Hepatocyte (in vitro differentiated cells): ENCODE data around the gene ERC2. TPM values are rescaled to one million over a fixed set of nuclear protein-coding genes. Genes with fewer than 3 reads are reported as not detected.

Source experiments
- DNase-seq: peaks from one replicate; pipeline ENCODE4 v3.0.0-alpha.2; 2016; ENCODE audit warnings: low spot score
- H2AFZ ChIP-seq: fragments of 200-600 bp; sonication (generic); 2 replicates; pipeline ENCODE4 v1.6.0; 2016; ENCODE audit warnings: antibody characterized with exemption, mild to moderate bottlenecking
- H3K27ac ChIP-seq: fragments of 200-600 bp; sonication (generic); 2 replicates; pipeline ENCODE4 v1.5.1; 2016; ENCODE audit warnings: mild to moderate bottlenecking
- H3K27me3 ChIP-seq: fragments of 200-600 bp; sonication (generic); 2 replicates; pipeline ENCODE4 v1.6.1; 2016
- H3K36me3 ChIP-seq: fragments of 200-600 bp; sonication (generic); replicated peaks from 2 replicates; pipeline ENCODE4 v1.5.1; 2016; ENCODE audit warnings: low read depth; ENCODE audit not compliant: insufficient read depth
- H3K4me1 ChIP-seq: fragments of 200-600 bp; sonication (generic); 2 replicates; pipeline ENCODE4 v1.5.1; 2016; ENCODE audit warnings: mild to moderate bottlenecking, moderate library complexity; ENCODE audit not compliant: insufficient read depth
- H3K4me2 ChIP-seq: fragments of 200-600 bp; sonication (generic); 2 replicates; pipeline ENCODE4 v1.6.0; 2016
- H3K4me3 ChIP-seq: fragments of 200-600 bp; sonication (generic); 2 replicates; pipeline ENCODE4 v1.5.1; 2016; ENCODE audit warnings: mild to moderate bottlenecking
- H3K79me2 ChIP-seq: fragments of 200-600 bp; sonication (generic); 2 replicates; pipeline ENCODE4 v1.6.0; 2017; ENCODE audit warnings: mild to moderate bottlenecking
- H3K9me2 ChIP-seq: fragments of 200-600 bp; sonication (generic); replicated peaks from 2 replicates; pipeline ENCODE4 v1.6.0; 2017; ENCODE audit warnings: mild to moderate bottlenecking; ENCODE audit not compliant: insufficient read depth
- H3K9me3 ChIP-seq: fragments of 200-600 bp; sonication (generic); 2 replicates; pipeline ENCODE4 v1.5.1; 2016; ENCODE audit warnings: low read depth, mild to moderate bottlenecking
- H4K20me1 ChIP-seq: fragments of 200-600 bp; sonication (generic); 2 replicates; pipeline ENCODE4 v1.6.0; 2016; ENCODE audit warnings: mild to moderate bottlenecking; ENCODE audit not compliant: insufficient read depth, poor library complexity, severe bottlenecking
- EZH2 ChIP-seq: fragments of 200-600 bp; sonication (generic); IDR thresholded peaks from 2 replicates; pipeline ENCODE4 v1.6.1; 2016; ENCODE audit warnings: antibody characterized with exemption, mild to moderate bottlenecking, borderline replicate concordance
- EZH2phosphoT487 ChIP-seq: fragments of 200-600 bp; sonication (generic); IDR thresholded peaks from one replicate; pipeline ENCODE4 v1.6.1; 2018; ENCODE audit warnings: antibody characterized with exemption, mild to moderate bottlenecking, low read depth, moderate library complexity; ENCODE audit not compliant: unreplicated experiment, severe bottlenecking
- WGBS: methylation state at CpG from one replicate; pipeline ENCODE4 v1.1.6; 2016; ENCODE audit warnings: low lambda C conversion rate; ENCODE audit errors: missing lambda C conversion rate; 5-methylcytosine and 5-hydroxymethylcytosine counted together
- polyA plus RNA-seq: library from polyadenylated mRNA; unstranded; fragments of >200 nt; fragmentation: Nextera tagmentation; extraction: Ambion mirVana; gene quantifications from 2 replicates; pipeline ENCODE4 v1.2.1, GENCODE V29; 2016
- total RNA-seq: library from RNA; depleted of rRNA; stranded (reverse); fragments of >200 nt; gene quantifications from 2 replicates; pipeline ENCODE4 v1.2.3, GENCODE V29; 2014
- TF ChIP-seq, protein P1 (sequence below): fragments of 200-600 bp; sonication (generic); IDR thresholded peaks from 2 replicates; pipeline ENCODE4 v1.5.1; 2016; ENCODE audit warnings: antibody characterized with exemption, mild to moderate bottlenecking; ENCODE audit not compliant: poor library complexity

ERC2 gene
- total and polyA plus RNA-seq, 2 experiments from 2014 or later: 1.2 to 5.3 TPM

DNA sequence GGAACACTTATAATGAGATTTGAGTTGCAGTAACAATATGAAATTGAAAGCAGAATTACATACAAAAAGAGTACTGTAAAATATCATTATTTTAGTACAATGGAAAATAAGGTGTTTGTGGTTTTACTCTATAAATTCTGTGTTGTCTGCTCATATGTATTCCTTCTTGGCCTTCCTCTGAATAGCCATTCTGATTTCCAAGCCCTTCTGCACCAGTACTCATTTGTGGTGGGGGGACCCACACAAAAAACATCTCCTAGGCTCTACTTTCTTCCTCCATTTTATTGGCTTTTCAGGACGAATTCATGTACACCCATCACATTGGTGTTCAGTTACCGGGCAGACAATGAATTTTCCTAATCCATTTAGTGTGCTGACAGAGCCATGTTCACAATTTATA, 338.2 kb downstream of the ERC2 start:
- Histone ChIP-seq H3K9me3 (no peaks in the 10 kb centered on the region), H3K4me2 (no peak overlapping the region), H3K79me2 (no peaks in the 10 kb centered on the region), H2AFZ (no peak overlapping the region), H3K27me3 (no peaks in the 10 kb centered on the region), H4K20me1 (no peaks in the 10 kb centered on the region), H3K36me3 (no peaks in the 10 kb centered on the region), H3K4me3 (no peak overlapping the region), H3K4me1 (peaks cover 26% of the 10 kb centered on the region), H3K9me2 (no peaks in the 10 kb centered on the region), H3K27ac (peak overlapping the region; percentile 38)
- TF ChIP-seq EZH2phosphoT487 (no peak), EZH2 (no peak)
- TF ChIP-seq, protein P1, sequence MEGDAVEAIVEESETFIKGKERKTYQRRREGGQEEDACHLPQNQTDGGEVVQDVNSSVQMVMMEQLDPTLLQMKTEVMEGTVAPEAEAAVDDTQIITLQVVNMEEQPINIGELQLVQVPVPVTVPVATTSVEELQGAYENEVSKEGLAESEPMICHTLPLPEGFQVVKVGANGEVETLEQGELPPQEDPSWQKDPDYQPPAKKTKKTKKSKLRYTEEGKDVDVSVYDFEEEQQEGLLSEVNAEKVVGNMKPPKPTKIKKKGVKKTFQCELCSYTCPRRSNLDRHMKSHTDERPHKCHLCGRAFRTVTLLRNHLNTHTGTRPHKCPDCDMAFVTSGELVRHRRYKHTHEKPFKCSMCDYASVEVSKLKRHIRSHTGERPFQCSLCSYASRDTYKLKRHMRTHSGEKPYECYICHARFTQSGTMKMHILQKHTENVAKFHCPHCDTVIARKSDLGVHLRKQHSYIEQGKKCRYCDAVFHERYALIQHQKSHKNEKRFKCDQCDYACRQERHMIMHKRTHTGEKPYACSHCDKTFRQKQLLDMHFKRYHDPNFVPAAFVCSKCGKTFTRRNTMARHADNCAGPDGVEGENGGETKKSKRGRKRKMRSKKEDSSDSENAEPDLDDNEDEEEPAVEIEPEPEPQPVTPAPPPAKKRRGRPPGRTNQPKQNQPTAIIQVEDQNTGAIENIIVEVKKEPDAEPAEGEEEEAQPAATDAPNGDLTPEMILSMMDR: no peak
- no peak for DNase-seq
- WGBS: 77% methylated on average over 2 of the region's 2 CpGs

DNA sequence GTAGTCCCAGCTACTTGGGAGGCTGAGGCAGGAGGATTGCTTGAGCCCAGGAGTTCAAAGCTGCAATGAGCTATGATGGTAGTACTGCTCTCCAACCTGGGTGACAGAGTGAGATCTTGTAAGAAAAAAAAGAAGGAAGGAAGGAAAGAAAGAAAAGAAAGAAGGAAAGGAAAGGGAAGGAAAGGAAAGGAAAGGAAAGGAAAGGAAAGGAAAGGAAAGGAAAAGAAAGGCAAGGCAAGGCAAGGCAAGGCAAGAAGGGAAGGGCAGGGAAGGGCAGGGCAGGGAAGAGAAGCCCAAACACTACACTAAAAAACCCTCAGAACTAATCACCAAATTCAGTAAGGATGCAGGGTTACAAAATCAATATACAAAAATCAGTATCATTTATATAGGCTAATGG, 341.6 kb downstream of the ERC2 start:
- H3K27ac ChIP-seq: no peak overlapping the region
- DNase-seq: no peak
- no peak overlapping the region for H2AFZ ChIP-seq
- no peak overlapping the region for H3K4me3 ChIP-seq
- no peaks in the 10 kb centered on the region for H3K36me3 ChIP-seq
- no peaks in the 10 kb centered on the region for H3K9me2 ChIP-seq
- no peaks in the 10 kb centered on the region for H4K20me1 ChIP-seq
- H3K9me3 ChIP-seq: no peaks in the 10 kb centered on the region
- H3K79me2 ChIP-seq: no peaks in the 10 kb centered on the region
- no peaks in the 10 kb centered on the region for H3K27me3 ChIP-seq
- peaks cover 26% of the 10 kb centered on the region for H3K4me1 ChIP-seq
- H3K4me2 ChIP-seq: no peak overlapping the region
- TF ChIP-seq EZH2 (no peak), EZH2phosphoT487 (no peak)
- TF ChIP-seq, protein P1: no peak

DNA sequence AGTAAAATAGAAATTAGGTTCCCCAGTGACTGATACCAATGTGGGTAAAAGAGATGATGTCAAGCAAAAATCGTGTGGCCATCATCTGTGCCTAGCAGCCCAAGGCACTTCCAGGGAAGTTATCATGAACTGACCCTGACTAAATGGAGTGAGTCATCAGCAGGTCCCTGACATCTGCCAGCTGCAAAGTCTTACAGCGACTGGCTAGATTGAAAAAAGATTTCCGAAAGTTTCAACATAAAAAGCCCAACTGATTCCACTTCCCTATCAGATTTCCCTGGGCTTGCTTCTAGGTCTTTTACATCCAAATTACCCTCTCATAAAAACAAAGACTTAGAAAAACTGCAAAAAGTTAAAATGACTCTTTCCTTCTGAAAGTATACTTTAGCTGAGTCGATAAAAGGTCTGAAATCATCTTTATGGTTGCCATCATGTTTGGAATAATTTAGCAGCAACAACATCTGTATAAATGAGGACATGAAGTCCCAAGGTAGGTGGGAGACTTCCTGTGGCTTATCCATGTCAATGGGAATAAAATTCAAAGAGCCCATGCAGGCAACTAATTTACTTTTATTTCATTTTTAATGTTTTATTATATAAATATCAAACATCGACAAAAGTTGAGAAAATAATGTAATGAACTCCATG, 342.8 kb downstream of the ERC2 start:
- Histone ChIP-seq H3K4me2 (peak overlapping the region; percentile 26), H3K4me3 (no peak overlapping the region), H3K9me3 (no peaks in the 10 kb centered on the region), H3K9me2 (no peaks in the 10 kb centered on the region), H3K27me3 (no peaks in the 10 kb centered on the region), H3K79me2 (no peaks in the 10 kb centered on the region), H3K36me3 (no peaks in the 10 kb centered on the region), H2AFZ (no peak overlapping the region), H3K27ac (peak overlapping the region; percentile 48), H3K4me1 (peaks cover 19% of the 10 kb centered on the region), H4K20me1 (no peaks in the 10 kb centered on the region)
- 33% methylated on average over 5 of the region's 5 CpGs for WGBS
- TF ChIP-seq EZH2 (no peak), EZH2phosphoT487 (no peak)
- TF ChIP-seq, protein P1: no peak
- peak; percentile 52 for DNase-seq

DNA sequence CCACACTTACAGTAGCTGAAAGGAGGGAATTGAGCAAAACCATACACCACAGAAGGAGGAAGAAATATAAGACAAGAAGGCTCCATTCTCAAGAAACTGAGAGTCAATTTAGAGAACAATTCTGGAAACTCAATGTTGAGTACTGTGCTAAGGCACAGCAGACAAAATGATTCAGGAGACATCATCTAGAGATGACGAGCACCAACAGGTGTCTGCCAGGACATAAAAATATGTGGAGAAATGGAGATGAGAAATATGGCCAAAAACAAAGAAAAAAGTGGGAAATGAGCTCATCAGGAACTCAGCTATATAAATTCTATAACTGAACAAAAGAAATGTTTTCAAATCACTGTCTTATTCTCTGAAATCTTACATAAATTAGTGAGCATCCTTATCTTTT, 343.7 kb downstream of the ERC2 start:
- no peaks in the 10 kb centered on the region for H3K79me2 ChIP-seq
- no peaks in the 10 kb centered on the region for H3K36me3 ChIP-seq
- WGBS: 77% methylated on average over 1 of the region's 1 CpG
- no peaks in the 10 kb centered on the region for H3K27me3 ChIP-seq
- TF ChIP-seq EZH2phosphoT487 (no peak), EZH2 (no peak)
- TF ChIP-seq, protein P1: no peak
- peaks cover 16% of the 10 kb centered on the region for H3K4me1 ChIP-seq
- peak overlapping the region; percentile 48 for H3K27ac ChIP-seq
- no peak overlapping the region for H3K4me3 ChIP-seq
- H3K9me2 ChIP-seq: no peaks in the 10 kb centered on the region
- no peak overlapping the region for H2AFZ ChIP-seq
- H3K4me2 ChIP-seq: no peak overlapping the region
- H4K20me1 ChIP-seq: no peaks in the 10 kb centered on the region
- H3K9me3 ChIP-seq: no peaks in the 10 kb centered on the region
- DNase-seq: no peak
